Ishikawa (cell line): Measurements from ENCODE around the gene ACTA2.
A peak's percentile ranks its signal among the peaks of the same experiment; 100 is the strongest.

Experiments
- CEBPB ChIP-seq: IDR thresholded peaks from 2 replicates; pipeline ENCODE4 v1.6.1; 2012
- CREB1 ChIP-seq: IDR thresholded peaks from 2 replicates; pipeline ENCODE4 v1.6.1; 2012; ENCODE audit warnings: low read depth
- EGR1 ChIP-seq: IDR thresholded peaks from 2 replicates; pipeline ENCODE4 v1.6.1; 2012
- EP300 ChIP-seq: IDR thresholded peaks from 2 replicates; pipeline ENCODE4 v1.6.1; 2012; ENCODE audit warnings: borderline replicate concordance
- FOXM1 ChIP-seq: IDR thresholded peaks from 2 replicates; pipeline ENCODE4 v1.6.1; 2012; ENCODE audit warnings: low read depth, borderline replicate concordance
- NFIC ChIP-seq: IDR thresholded peaks from 2 replicates; pipeline ENCODE4 v1.6.1; 2012
- RAD21 ChIP-seq: IDR thresholded peaks from 2 replicates; pipeline ENCODE4 v1.6.1; 2012; ENCODE audit warnings: low read depth
- TAF1 ChIP-seq: IDR thresholded peaks from 2 replicates; pipeline ENCODE4 v1.6.1; 2012; ENCODE audit warnings: low read depth, mild to moderate bottlenecking
- TCF12 ChIP-seq: IDR thresholded peaks from 2 replicates; pipeline ENCODE4 v1.6.1; 2012; ENCODE audit warnings: low read depth
- TEAD4 ChIP-seq: IDR thresholded peaks from 2 replicates; pipeline ENCODE4 v1.6.1; 2012
- YY1 ChIP-seq: IDR thresholded peaks from 2 replicates; pipeline ENCODE4 v1.6.1; 2012; ENCODE audit warnings: low read depth
- ZBTB7A ChIP-seq: IDR thresholded peaks from 2 replicates; pipeline ENCODE4 v1.6.1; 2012; ENCODE audit warnings: low read depth
- TF ChIP-seq, protein P1 (sequence below): IDR thresholded peaks from 2 replicates; pipeline ENCODE4 v1.6.1; 2012
- TF ChIP-seq, protein P2 (sequence below): IDR thresholded peaks from 2 replicates; pipeline ENCODE4 v1.6.1; 2012; ENCODE audit warnings: low read depth, mild to moderate bottlenecking
- TF ChIP-seq, protein P3 (sequence below): IDR thresholded peaks from 2 replicates; pipeline ENCODE4 v1.6.1; 2012

The ACTA2 gene

DNA sequence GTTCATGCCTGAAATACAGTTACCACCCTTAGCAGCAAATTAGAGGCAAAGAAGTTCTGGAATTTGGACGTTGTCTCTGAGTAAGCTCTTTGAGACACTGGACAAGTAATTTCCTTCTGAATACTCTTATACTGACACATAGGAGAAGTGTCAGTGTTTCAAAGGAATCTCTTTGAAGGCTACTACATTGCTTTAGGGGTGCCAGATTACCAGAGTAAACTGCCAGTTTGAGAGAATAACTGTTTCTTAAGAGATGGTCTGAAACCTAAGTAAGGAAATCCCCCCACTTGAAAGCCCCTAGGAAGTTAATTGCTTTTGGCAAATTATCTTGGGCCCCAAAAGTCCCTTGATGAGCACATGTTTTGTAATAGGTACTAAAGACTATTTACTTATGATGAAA lies 41.4 kb upstream of the ACTA2 start:
- no peak for TF ChIP-seq CREB1
- TF ChIP-seq NFIC: no peak
- no peak for TF ChIP-seq TEAD4
- no peak for TF ChIP-seq RAD21
- TF ChIP-seq EGR1: no peak
- TF ChIP-seq EP300: no peak
- TF ChIP-seq TAF1: no peak
- TF ChIP-seq, protein P1, sequence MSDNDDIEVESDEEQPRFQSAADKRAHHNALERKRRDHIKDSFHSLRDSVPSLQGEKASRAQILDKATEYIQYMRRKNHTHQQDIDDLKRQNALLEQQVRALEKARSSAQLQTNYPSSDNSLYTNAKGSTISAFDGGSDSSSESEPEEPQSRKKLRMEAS: no peak
- TF ChIP-seq FOXM1: no peak
- TF ChIP-seq YY1: no peak
- TF ChIP-seq, protein P2, sequence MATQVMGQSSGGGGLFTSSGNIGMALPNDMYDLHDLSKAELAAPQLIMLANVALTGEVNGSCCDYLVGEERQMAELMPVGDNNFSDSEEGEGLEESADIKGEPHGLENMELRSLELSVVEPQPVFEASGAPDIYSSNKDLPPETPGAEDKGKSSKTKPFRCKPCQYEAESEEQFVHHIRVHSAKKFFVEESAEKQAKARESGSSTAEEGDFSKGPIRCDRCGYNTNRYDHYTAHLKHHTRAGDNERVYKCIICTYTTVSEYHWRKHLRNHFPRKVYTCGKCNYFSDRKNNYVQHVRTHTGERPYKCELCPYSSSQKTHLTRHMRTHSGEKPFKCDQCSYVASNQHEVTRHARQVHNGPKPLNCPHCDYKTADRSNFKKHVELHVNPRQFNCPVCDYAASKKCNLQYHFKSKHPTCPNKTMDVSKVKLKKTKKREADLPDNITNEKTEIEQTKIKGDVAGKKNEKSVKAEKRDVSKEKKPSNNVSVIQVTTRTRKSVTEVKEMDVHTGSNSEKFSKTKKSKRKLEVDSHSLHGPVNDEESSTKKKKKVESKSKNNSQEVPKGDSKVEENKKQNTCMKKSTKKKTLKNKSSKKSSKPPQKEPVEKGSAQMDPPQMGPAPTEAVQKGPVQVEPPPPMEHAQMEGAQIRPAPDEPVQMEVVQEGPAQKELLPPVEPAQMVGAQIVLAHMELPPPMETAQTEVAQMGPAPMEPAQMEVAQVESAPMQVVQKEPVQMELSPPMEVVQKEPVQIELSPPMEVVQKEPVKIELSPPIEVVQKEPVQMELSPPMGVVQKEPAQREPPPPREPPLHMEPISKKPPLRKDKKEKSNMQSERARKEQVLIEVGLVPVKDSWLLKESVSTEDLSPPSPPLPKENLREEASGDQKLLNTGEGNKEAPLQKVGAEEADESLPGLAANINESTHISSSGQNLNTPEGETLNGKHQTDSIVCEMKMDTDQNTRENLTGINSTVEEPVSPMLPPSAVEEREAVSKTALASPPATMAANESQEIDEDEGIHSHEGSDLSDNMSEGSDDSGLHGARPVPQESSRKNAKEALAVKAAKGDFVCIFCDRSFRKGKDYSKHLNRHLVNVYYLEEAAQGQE: no peak
- no peak for TF ChIP-seq TCF12
- no peak for TF ChIP-seq ZBTB7A
- no peak for TF ChIP-seq CEBPB
- TF ChIP-seq, protein P3, sequence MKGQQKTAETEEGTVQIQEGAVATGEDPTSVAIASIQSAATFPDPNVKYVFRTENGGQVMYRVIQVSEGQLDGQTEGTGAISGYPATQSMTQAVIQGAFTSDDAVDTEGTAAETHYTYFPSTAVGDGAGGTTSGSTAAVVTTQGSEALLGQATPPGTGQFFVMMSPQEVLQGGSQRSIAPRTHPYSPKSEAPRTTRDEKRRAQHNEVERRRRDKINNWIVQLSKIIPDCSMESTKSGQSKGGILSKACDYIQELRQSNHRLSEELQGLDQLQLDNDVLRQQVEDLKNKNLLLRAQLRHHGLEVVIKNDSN: no peak

DNA sequence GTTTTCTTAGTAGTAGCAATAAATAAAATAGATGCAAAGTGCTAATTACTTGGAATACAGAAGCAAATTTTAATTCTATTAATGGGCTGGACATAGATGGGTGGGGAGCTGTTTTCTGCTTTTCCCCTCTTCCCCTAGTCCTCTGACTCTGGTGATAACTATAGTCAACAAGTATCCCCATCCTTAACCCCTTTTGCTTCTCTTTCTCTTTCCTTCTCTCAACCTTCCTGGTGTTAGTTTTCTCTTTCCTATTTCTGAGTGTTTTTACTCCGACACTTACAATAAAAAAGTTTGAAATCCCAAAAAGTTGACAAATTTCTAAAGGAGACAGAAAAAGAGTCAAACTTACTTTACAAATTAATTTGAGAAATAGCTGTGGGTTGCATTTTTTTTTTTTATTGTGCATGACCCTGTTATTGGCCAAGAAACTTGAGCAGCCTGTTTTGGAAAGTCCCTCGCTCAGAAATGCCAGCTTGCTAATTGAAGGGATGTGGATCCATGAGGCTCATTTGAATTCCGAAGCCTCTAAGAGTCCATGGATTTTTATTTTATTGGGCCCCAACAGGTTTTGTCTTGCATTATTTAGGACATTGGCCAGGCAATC lies 40.5 kb upstream of the ACTA2 start:
- TF ChIP-seq, protein P2: no peak

DNA sequence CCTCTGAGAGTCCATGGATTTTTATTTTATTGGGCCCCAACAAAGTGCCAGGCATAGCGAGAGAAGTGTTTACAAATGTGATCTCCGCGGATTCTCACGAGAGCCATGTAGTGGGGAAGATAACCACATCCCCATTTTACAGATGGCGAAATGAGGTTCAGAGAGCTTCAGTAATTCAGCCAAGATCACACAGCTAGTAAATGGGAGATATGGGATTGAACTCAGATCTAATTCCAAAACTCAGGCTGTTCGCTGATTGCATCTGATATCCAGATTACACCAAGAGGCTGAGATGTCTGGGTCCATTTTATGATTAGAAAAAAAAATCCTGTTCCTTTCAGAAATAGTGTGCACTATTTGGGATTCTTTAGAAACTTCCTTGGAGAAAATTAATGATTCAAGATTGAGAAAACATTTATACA lies 39.3 kb upstream of the ACTA2 start:
- 0 out of 2 replicates have a peak, but pooled peaks have one; percentile 1 for TF ChIP-seq EP300
- TF ChIP-seq TAF1: no peak
- TF ChIP-seq, protein P2: no peak
- TF ChIP-seq, protein P1: peak; percentile 8; the same call in 1 of the 2 replicates
- TF ChIP-seq FOXM1: no peak
- no peak for TF ChIP-seq RAD21
- no peak for TF ChIP-seq TEAD4
- no peak for TF ChIP-seq ZBTB7A
- TF ChIP-seq CEBPB: no peak
- no peak for TF ChIP-seq YY1
- TF ChIP-seq, protein P3: no peak
- no peak for TF ChIP-seq NFIC
- TF ChIP-seq TCF12: no peak

DNA sequence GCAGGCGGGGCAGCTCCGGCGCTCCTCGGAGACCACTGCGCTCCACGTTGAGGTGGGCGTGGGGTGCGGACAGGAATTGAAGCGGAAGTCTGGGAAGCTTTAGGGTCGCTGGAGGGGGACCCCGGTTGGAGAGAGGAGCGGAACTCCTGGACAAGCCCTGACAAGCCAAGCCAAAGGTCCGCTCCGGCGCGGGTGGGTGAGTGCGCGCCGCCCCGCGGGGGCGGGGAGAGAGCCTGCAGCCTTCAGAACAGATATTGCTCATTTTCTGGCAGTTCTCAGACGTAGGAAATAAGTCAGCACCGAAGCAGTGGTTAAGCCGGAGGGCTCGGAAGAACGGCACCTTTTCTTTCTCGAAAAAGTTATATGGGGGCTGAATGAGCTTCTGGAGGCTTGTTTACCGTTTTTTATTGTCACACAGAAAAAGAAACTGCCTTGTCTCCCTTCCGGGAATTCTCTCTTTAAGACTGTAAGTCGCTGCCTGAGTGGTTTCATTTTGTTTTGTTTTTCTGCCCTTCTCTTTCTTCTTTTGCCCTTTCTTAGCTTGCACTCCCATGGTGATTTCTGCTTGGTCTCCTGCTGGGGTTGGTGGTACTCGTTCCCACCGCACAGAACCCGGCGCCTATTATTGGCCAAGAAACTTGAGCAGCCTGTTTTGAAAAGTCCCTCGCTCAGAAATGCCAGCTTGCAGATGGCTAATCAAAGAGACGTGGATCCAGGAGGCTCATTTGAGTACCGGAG lies 38.8 kb upstream of the ACTA2 start:
- TF ChIP-seq TAF1 (peak; percentile 64; the same call in 1 of the 2 replicates), YY1 (no peak), RAD21 (no peak), EGR1 (peak; percentile 74), FOXM1 (peak; percentile 92), ZBTB7A (peak; percentile 95), NFIC (peak; percentile 39), CREB1 (no peak; the same call in 1 of the 2 replicates), EP300 (peak; percentile 49; the same call in 1 of the 2 replicates), TCF12 (peak; percentile 9; the same call in 1 of the 2 replicates)
- TF ChIP-seq, protein P2: 0 out of 2 replicates have a peak, but pooled peaks have one; percentile 6
- TF ChIP-seq, protein P1: peak; percentile 33
